GM06990 (cell line): ENCODE results near the gene SIAE.

Experiments
- DNase-seq: peaks from one replicate; pipeline ENCODE4 v3.0.0-alpha.2; 2011; ENCODE audit not compliant: insufficient read length; ENCODE audit errors: extremely low read depth
- H3K27me3 ChIP-seq: replicated peaks from 2 replicates; pipeline ENCODE4 v1.6.0; 2011; ENCODE audit warnings: low read length; ENCODE audit not compliant: control insufficient read depth, insufficient read depth
- H3K36me3 ChIP-seq: 2 replicates; pipeline ENCODE4 v1.5.1; 2011; ENCODE audit warnings: low read length; ENCODE audit not compliant: control insufficient read depth, insufficient read depth
- H3K4me3 ChIP-seq: replicated peaks from 2 replicates; pipeline ENCODE4 v1.5.1; 2011; ENCODE audit warnings: low read depth, mild to moderate bottlenecking, control low read depth, low read length
- TF ChIP-seq, protein P1 (sequence below): IDR thresholded peaks from 2 replicates; pipeline ENCODE4 v1.5.1; 2011; ENCODE audit warnings: low read length, control low read depth, mild to moderate bottlenecking, inconsistent platforms; ENCODE audit not compliant: insufficient read depth, poor library complexity, severe bottlenecking

Gene SIAE

DNA sequence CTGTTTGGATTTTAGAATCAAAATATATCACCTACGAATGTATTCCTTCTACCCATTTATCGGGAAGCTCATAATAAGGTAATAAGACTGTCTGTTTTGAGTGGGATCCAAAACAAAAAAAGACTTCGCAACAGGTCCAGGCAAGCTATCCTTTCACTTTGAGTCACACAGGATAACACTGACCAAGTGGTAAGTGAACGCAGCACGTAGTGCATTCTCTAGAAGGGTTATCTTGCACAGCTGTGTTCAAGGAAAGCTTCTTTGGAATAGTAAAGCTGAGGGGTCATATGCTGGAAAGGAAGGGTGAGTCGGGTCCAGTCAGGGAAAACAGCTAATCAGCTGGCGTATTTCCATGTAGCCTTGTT is 43.9 kb upstream of the SIAE start:
- no peak for DNase-seq
- Histone ChIP-seq H3K4me3 (no peak overlapping the region), H3K36me3 (no peaks in the 10 kb centered on the region), H3K27me3 (peaks cover 3% of the 10 kb centered on the region; the same call in 1 of the 2 replicates)
- TF ChIP-seq, protein P1, sequence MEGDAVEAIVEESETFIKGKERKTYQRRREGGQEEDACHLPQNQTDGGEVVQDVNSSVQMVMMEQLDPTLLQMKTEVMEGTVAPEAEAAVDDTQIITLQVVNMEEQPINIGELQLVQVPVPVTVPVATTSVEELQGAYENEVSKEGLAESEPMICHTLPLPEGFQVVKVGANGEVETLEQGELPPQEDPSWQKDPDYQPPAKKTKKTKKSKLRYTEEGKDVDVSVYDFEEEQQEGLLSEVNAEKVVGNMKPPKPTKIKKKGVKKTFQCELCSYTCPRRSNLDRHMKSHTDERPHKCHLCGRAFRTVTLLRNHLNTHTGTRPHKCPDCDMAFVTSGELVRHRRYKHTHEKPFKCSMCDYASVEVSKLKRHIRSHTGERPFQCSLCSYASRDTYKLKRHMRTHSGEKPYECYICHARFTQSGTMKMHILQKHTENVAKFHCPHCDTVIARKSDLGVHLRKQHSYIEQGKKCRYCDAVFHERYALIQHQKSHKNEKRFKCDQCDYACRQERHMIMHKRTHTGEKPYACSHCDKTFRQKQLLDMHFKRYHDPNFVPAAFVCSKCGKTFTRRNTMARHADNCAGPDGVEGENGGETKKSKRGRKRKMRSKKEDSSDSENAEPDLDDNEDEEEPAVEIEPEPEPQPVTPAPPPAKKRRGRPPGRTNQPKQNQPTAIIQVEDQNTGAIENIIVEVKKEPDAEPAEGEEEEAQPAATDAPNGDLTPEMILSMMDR = no peak

DNA sequence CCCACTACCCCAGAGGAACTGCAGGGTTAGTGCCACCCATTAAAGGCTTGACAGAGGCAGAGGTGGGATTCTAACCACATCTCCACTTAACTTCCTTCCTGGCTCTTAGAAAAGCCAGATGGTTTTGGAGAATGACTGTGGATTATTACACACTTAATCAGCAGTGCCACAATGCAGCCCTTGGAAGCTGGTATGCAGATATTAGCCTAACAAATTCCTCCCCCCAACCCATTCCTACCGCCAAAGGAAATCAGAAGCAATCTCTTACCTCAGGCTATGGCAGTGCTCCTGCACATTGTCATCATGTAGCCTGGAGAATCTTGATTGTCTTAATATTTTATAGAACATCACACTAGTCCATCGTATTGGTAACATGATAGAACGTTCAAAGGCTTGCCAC is 43.1 kb upstream of the SIAE start:
- TF ChIP-seq, protein P1 = no peak
- DNase-seq = no peak
- no peak overlapping the region for H3K4me3 ChIP-seq
- no peaks in the 10 kb centered on the region for H3K36me3 ChIP-seq
- peaks cover 3% of the 10 kb centered on the region; the same call in 1 of the 2 replicates for H3K27me3 ChIP-seq

DNA sequence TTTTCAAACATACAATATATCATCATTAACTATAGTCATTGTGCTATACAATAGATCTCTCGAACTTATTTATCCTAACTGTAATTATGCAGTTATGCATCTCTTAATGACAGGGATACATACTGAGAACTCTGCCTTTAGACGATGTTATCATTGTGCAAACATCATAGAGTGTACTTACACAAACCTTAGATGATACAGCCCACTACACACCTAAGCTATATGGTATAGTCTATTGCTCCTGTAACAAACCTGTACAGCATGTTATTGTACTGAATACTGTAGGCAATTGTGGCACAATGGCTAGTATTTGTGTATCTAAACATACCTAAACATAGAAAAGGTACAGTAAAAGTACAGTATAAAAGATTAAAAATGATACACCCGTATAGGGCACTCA is 38.9 kb upstream of the SIAE start:
- TF ChIP-seq, protein P1 = no peak
- no peaks in the 10 kb centered on the region for H3K27me3 ChIP-seq
- no peak overlapping the region for H3K4me3 ChIP-seq
- DNase-seq = no peak
- H3K36me3 ChIP-seq = no peaks in the 10 kb centered on the region

DNA sequence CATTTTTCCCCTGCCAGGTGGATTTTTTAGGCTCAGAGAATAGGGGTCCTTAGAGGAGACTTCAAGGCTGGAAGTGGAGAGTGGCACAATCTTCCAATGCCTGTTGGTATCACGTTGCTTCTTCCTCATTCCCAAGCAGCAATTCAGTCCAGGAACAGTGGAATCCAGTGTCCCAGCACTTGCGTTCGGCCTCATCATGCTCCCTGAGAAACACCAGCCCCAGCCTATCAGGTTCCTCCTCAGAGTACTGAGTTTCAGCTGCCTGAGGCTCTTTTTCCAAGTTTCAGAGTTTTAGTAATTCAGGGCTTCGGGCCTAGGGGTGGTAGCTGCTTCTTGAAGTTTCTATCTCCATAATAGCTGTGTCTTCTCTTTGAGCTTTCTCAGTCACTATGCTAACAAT is 34.3 kb upstream of the SIAE start:
- Histone ChIP-seq H3K27me3 (no peaks in the 10 kb centered on the region), H3K4me3 (no peak overlapping the region), H3K36me3 (no peaks in the 10 kb centered on the region)
- no peak for DNase-seq
- TF ChIP-seq, protein P1 = no peak

DNA sequence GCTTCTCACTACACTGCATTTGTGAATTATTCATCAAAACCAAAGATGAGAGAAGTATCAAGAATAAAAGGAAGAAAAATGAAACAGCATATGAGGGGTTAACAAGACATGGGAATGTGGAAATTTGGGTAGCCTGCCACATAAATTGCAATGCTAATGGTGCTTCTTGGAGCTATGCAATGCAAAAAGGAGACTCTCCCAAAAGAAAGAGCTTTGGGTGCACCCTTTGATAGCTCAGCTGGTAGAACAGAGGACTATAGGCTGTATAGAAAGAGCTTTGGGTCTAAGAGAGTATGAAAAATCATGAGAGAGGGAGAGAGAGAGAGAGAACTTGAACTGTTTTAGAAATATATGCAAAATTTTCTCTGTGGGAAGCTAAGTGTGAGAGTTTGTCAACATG is 26.5 kb upstream of the SIAE start:
- Histone ChIP-seq H3K36me3 (no peaks in the 10 kb centered on the region), H3K4me3 (no peak overlapping the region)
- TF ChIP-seq, protein P1 = no peak

DNA sequence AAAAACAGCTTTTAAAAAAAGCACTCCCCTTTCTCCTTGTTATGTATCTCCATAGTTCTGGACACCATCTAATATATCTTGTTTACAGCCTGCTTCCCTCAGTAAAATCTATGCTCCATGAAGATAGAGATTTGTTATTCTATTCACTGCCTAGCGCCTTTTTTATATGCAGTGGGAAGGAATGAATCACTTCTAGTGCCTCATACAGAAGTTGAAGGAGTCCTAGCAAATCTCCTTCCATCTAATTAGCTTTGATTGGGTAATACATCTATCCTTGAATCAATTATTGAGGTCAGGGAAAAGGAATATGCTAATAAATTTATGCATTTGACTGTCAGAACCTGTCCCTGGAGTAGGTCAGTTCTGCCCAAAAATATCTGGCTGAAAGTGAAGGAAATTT is 26.0 kb upstream of the SIAE start:
- H3K27me3 ChIP-seq = no peaks in the 10 kb centered on the region; the same call in 1 of the 2 replicates
- H3K4me3 ChIP-seq = no peak overlapping the region
- TF ChIP-seq, protein P1 = no peak
- no peaks in the 10 kb centered on the region for H3K36me3 ChIP-seq
- DNase-seq = no peak

More for the DNA sequence above, 26.5 kb upstream of the SIAE start:
- no peak for DNase-seq
- H3K27me3 ChIP-seq = no peaks in the 10 kb centered on the region; the same call in 1 of the 2 replicates
